KMS-11 (cell line): ENCODE measurements around the gene FAM13A.

ENCODE experiments used
- H2AFZ ChIP-seq: fragments of 200-600 bp; sonication (generic); 2 replicates; pipeline ENCODE4 v1.6.1; 2016; ENCODE audit warnings: antibody characterized with exemption, mixed run types, low read depth
- H3K27ac ChIP-seq: fragments of 200-600 bp; sonication (generic); 2 replicates; pipeline ENCODE4 v1.6.1; 2016; ENCODE audit warnings: mild to moderate bottlenecking, mixed run types
- H3K27me3 ChIP-seq: fragments of 200-600 bp; sonication (generic); 2 replicates; pipeline ENCODE4 v1.6.1; 2017; ENCODE audit warnings: mild to moderate bottlenecking, low read depth, mixed run types, moderate library complexity; ENCODE audit not compliant: insufficient read depth
- H3K36me3 ChIP-seq: fragments of 200-600 bp; sonication (generic); 2 replicates; pipeline ENCODE4 v1.6.1; 2017; ENCODE audit warnings: mild to moderate bottlenecking, mixed run types; ENCODE audit not compliant: insufficient read depth
- H3K4me1 ChIP-seq: fragments of 200-600 bp; sonication (generic); 2 replicates; pipeline ENCODE4 v1.6.1; 2016; ENCODE audit warnings: mild to moderate bottlenecking, low read depth, mixed run types; ENCODE audit not compliant: poor library complexity, severe bottlenecking
- H3K4me2 ChIP-seq: fragments of 200-600 bp; sonication (generic); 2 replicates; pipeline ENCODE4 v1.7.0; 2016; ENCODE audit warnings: mild to moderate bottlenecking, mixed run types
- H3K4me3 ChIP-seq: fragments of 200-600 bp; sonication (generic); IDR thresholded peaks from 2 replicates; pipeline ENCODE4 v1.6.1; 2017; ENCODE audit warnings: low read depth, low read length, mixed read lengths; ENCODE audit not compliant: insufficient read depth
- H3K79me2 ChIP-seq: fragments of 200-600 bp; sonication (generic); 2 replicates; pipeline ENCODE4 v1.6.1; 2016; ENCODE audit warnings: low read depth, mixed run types; ENCODE audit not compliant: insufficient read depth
- H3K9ac ChIP-seq: fragments of 200-600 bp; sonication (generic); 2 replicates; pipeline ENCODE4 v1.6.1; 2016; ENCODE audit warnings: mild to moderate bottlenecking, mixed run types
- H4K20me1 ChIP-seq: fragments of 200-600 bp; sonication (generic); 2 replicates; pipeline ENCODE4 v1.6.1; 2016; ENCODE audit warnings: mild to moderate bottlenecking, mixed run types; ENCODE audit not compliant: insufficient read depth
- CTCF ChIP-seq: fragments of 200-600 bp; sonication (generic); conservative IDR thresholded peaks from 2 replicates; pipeline ENCODE4 v1.6.1; 2017; ENCODE audit warnings: low read depth, mild to moderate bottlenecking, antibody characterized with exemption, low read length, moderate library complexity, mixed read lengths

The FAM13A gene

GRCh38 chr4:88750369-88750768, 306.6 kb downstream of the FAM13A start:
- no peaks in the 10 kb centered on the region for H3K4me1 ChIP-seq
- H3K27me3 ChIP-seq: no peaks in the 10 kb centered on the region
- H3K27ac ChIP-seq: no peak overlapping the region
- H3K4me2 ChIP-seq: no peak overlapping the region
- no peaks in the 10 kb centered on the region for H4K20me1 ChIP-seq
- no peaks in the 10 kb centered on the region for H3K36me3 ChIP-seq
- H2AFZ ChIP-seq: no peak overlapping the region
- H3K4me3 ChIP-seq: no peak overlapping the region
- no peaks in the 10 kb centered on the region for H3K79me2 ChIP-seq
- no peak overlapping the region for H3K9ac ChIP-seq
- TF ChIP-seq CTCF: no peak

GRCh38 chr4:88747351-88747750, 309.6 kb downstream of the FAM13A start:
- no peak overlapping the region for H3K4me2 ChIP-seq
- no peak overlapping the region for H3K27ac ChIP-seq
- no peaks in the 10 kb centered on the region for H4K20me1 ChIP-seq
- no peak overlapping the region for H3K4me3 ChIP-seq
- no peaks in the 10 kb centered on the region for H3K79me2 ChIP-seq
- H3K36me3 ChIP-seq: no peaks in the 10 kb centered on the region
- no peaks in the 10 kb centered on the region for H3K4me1 ChIP-seq
- no peaks in the 10 kb centered on the region for H3K27me3 ChIP-seq
- no peak overlapping the region for H3K9ac ChIP-seq
- no peak for TF ChIP-seq CTCF
- no peak overlapping the region for H2AFZ ChIP-seq

GRCh38 chr4:88746206-88746605, 310.8 kb downstream of the FAM13A start:
- H3K79me2 ChIP-seq: no peaks in the 10 kb centered on the region
- H3K36me3 ChIP-seq: no peaks in the 10 kb centered on the region
- no peak overlapping the region for H3K9ac ChIP-seq
- H4K20me1 ChIP-seq: no peaks in the 10 kb centered on the region
- H3K27me3 ChIP-seq: no peaks in the 10 kb centered on the region
- H2AFZ ChIP-seq: no peak overlapping the region
- no peaks in the 10 kb centered on the region for H3K4me1 ChIP-seq
- no peak overlapping the region for H3K27ac ChIP-seq
- no peak overlapping the region for H3K4me3 ChIP-seq
- H3K4me2 ChIP-seq: no peak overlapping the region
- no peak for TF ChIP-seq CTCF

- Histone ChIP-seq H3K4me2 (no peak overlapping the region), H3K4me1 (no peaks in the 10 kb centered on the region), H3K9ac (no peak overlapping the region), H2AFZ (no peak overlapping the region), H3K27me3 (no peaks in the 10 kb centered on the region), H3K27ac (no peak overlapping the region), H4K20me1 (no peaks in the 10 kb centered on the region), H3K36me3 (no peaks in the 10 kb centered on the region), H3K4me3 (no peak overlapping the region), H3K79me2 (no peaks in the 10 kb centered on the region)
- TF ChIP-seq CTCF: no peak
Measured at GRCh38 chr4:88745581-88746163, 311.3 kb downstream of the FAM13A start.
